ENCODE data around the gene SLC10A1.

The SLC10A1 gene

GRCh38 chr14:69808919-69809808 is 12.1 kb upstream of the SLC10A1 start:
- FAIRE-seq, result no peak

GRCh38 chr14:69807192-69807591 is 10.2 kb upstream of the SLC10A1 start:
- no peak for FAIRE-seq

GRCh38 chr14:69804902-69805301 is 7.9 kb upstream of the SLC10A1 start:
- FAIRE-seq, result no peak

- FAIRE-seq, result no peak
These were observed 6.7 kb upstream of the SLC10A1 start for GRCh38 chr14:69803753-69804152.

- no peak for FAIRE-seq
These were observed 1.3 kb upstream of the SLC10A1 start for GRCh38 chr14:69798339-69798735.

- FAIRE-seq, result no peak
These were observed 715 bp upstream of the SLC10A1 start for GRCh38 chr14:69797573-69798338.

- FAIRE-seq, result no peak
These were observed 1.4 kb downstream of the SLC10A1 start for GRCh38 chr14:69795691-69796090.

- no peak for FAIRE-seq
These were observed 2.2 kb downstream of the SLC10A1 start for GRCh38 chr14:69794791-69795190.

GRCh38 chr14:69792887-69793421 is 4.1 kb downstream of the SLC10A1 start:
- no peak for FAIRE-seq

- no peak for FAIRE-seq
These were observed 7.9 kb downstream of the SLC10A1 start for GRCh38 chr14:69789118-69789640.

GRCh38 chr14:69786603-69787002 is 10.4 kb downstream of the SLC10A1 start:
- FAIRE-seq, result no peak

- FAIRE-seq, result no peak
These were observed 12.1 kb downstream of the SLC10A1 start for GRCh38 chr14:69784942-69785341.

GRCh38 chr14:69780952-69781351 is 16.1 kb downstream of the SLC10A1 start:
- no peak for FAIRE-seq

GRCh38 chr14:69780092-69780491 is 16.9 kb downstream of the SLC10A1 start:
- FAIRE-seq, result no peak

- FAIRE-seq, result no peak
These were observed 18.0 kb downstream of the SLC10A1 start for GRCh38 chr14:69779088-69779487.

- no peak for FAIRE-seq
These were observed 20.1 kb downstream of the SLC10A1 start for GRCh38 chr14:69776875-69777453.

GRCh38 chr14:69775012-69775411 is 22.0 kb downstream of the SLC10A1 start:
- FAIRE-seq, result peak; percentile 41

GRCh38 chr14:69773571-69774276 is 23.3 kb downstream of the SLC10A1 start:
- no peak for FAIRE-seq

- FAIRE-seq, result no peak
These were observed 24.7 kb downstream of the SLC10A1 start for GRCh38 chr14:69772082-69773017.

- no peak for FAIRE-seq
These were observed 25.9 kb downstream of the SLC10A1 start for GRCh38 chr14:69771136-69771535.

GRCh38 chr14:69770559-69770958 is 26.5 kb downstream of the SLC10A1 start:
- no peak for FAIRE-seq
